Tibial nerve (tissue), 4 donors: Measurements from ENCODE around the gene UBASH3A. TPM values are rescaled to one million over a fixed set of nuclear protein-coding genes. Genes with fewer than 3 reads are reported as not detected.

Experiments
- DNase-seq, 2 donors: peaks; one replicate each; pipeline ENCODE4 v3.0.0-alpha.2; 2019; ENCODE audit warnings: low spot score in 2 of 2
- H3K27ac ChIP-seq, 4 donors: fragments of 200-600 bp; sonication (generic) in 3 of 4; one replicate each; pipeline ENCODE4 v1.5.1; 2017 to 2019; ENCODE audit warnings: mild to moderate bottlenecking in 1 of 4
- H3K27me3 ChIP-seq, 2 donors: fragments of 200-600 bp; sonication (generic) in 1 of 2; one replicate each; pipeline versions ENCODE4 v1.5.1 to v1.6.0; 2017 to 2019
- H3K36me3 ChIP-seq, 3 donors: fragments of 200-600 bp; sonication (generic); one replicate each; pipeline ENCODE4 v1.5.1; 2018 to 2019
- H3K4me1 ChIP-seq, 4 donors: fragments of 200-600 bp; sonication (generic) in 3 of 4; one replicate each; pipeline ENCODE4 v1.5.1; 2017 to 2019
- H3K4me3 ChIP-seq, 4 donors: fragments of 200-600 bp; sonication (generic) in 3 of 4; one replicate each; pipeline ENCODE4 v1.5.1; 2017 to 2019; ENCODE audit warnings: mild to moderate bottlenecking in 1 of 4, moderate library complexity in 1 of 4
- H3K9me3 ChIP-seq, 4 donors: fragments of 200-600 bp; sonication (generic) in 3 of 4; one replicate each; pipeline ENCODE4 v1.5.1; 2017 to 2019
- EP300 ChIP-seq, 2 donors: sonication (generic); formaldehyde crosslinking; IDR thresholded peaks; one replicate each; pipeline ENCODE4 v1.6.1; 2017; ENCODE audit warnings: antibody characterized with exemption in 2 of 2, mild to moderate bottlenecking in 1 of 2
- POLR2A ChIP-seq, 2 donors: fragments of 450-650 bp; IDR thresholded peaks; one replicate each; pipeline ENCODE4 v1.6.1; 2017; ENCODE audit warnings: antibody characterized with exemption in 2 of 2, mild to moderate bottlenecking in 2 of 2, moderate library complexity in 2 of 2
- WGBS, 2 donors: methylation state at CpG; one replicate each; pipeline ENCODE4 v1.1.5; 2018; 5-methylcytosine and 5-hydroxymethylcytosine counted together
- total RNA-seq, 4 donors: library from RNA; depleted of rRNA; stranded (reverse); fragments of >200 nt; gene quantifications; one replicate each; pipeline ENCODE4 v1.1.0, GENCODE V29; 2016
- TF ChIP-seq, protein P1 (sequence below), 5 experiments: fragments of 200-600 bp in 3 of 5; fragments of 450-650 bp in 2 of 5; sonication (generic) in 3 of 5; IDR thresholded peaks; one replicate each; pipeline ENCODE4 v1.5.1; 2016 to 2019; ENCODE audit warnings: antibody characterized with exemption in 5 of 5, mild to moderate bottlenecking in 3 of 5, moderate library complexity in 2 of 5

The UBASH3A gene
- total RNA-seq, 4 donors from 2014 or later = 0.59 to 5.9 (median 0.90) TPM; not detected in 1

DNA sequence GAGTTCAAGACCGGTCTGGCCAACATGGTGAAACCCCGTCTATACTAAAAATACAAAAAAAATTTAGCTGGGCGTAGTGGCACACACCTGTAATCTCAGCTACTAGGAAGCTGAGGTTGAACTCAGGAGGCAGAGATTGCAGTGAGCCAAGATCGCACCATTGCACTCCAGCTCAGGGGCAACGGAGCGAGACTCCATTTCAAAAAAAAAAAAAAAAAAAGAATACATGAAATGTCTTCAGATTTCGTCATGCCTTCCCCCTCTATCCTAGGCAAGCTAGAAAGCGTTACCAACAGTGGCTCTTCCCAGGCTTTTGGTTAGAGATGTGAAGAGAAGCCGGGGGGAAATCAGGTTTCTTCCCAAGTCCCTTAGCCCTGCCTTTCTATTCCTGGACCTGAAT, 41.0 kb upstream of the UBASH3A start:
- Histone ChIP-seq H3K4me1 (no peaks in the 10 kb centered on the region), H3K4me3 (no peak overlapping the region), H3K27me3 (peaks cover 0 to 7% of the 10 kb centered on the region in 2 donors), H3K36me3 (no peaks in the 10 kb centered on the region), H3K27ac (no peak overlapping the region), H3K9me3 (peaks cover 0 to 15% (median 0%) of the 10 kb centered on the region in 4 donors)
- 73 to 75% methylated on average over 9 of the region's 9 CpGs for WGBS, 2 donors
- no peak for DNase-seq
- TF ChIP-seq EP300 (IDR thresholded peaks at IDR 0.05) = no peak
- TF ChIP-seq POLR2A (IDR thresholded peaks at IDR 0.05) = no peak
- TF ChIP-seq, protein P1, sequence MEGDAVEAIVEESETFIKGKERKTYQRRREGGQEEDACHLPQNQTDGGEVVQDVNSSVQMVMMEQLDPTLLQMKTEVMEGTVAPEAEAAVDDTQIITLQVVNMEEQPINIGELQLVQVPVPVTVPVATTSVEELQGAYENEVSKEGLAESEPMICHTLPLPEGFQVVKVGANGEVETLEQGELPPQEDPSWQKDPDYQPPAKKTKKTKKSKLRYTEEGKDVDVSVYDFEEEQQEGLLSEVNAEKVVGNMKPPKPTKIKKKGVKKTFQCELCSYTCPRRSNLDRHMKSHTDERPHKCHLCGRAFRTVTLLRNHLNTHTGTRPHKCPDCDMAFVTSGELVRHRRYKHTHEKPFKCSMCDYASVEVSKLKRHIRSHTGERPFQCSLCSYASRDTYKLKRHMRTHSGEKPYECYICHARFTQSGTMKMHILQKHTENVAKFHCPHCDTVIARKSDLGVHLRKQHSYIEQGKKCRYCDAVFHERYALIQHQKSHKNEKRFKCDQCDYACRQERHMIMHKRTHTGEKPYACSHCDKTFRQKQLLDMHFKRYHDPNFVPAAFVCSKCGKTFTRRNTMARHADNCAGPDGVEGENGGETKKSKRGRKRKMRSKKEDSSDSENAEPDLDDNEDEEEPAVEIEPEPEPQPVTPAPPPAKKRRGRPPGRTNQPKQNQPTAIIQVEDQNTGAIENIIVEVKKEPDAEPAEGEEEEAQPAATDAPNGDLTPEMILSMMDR (IDR thresholded peaks at IDR 0.05) = no peak

- H3K36me3 ChIP-seq = no peaks in the 10 kb centered on the region
- TF ChIP-seq POLR2A (IDR thresholded peaks at IDR 0.05) (no peak), EP300 (IDR thresholded peaks at IDR 0.05) (no peak)
- TF ChIP-seq, protein P1 (IDR thresholded peaks at IDR 0.05) = no peak
- H3K4me1 ChIP-seq = no peaks in the 10 kb centered on the region
- H3K9me3 ChIP-seq = peaks cover 0 to 9% (median 0%) of the 10 kb centered on the region in 4 donors
- no peak overlapping the region for H3K4me3 ChIP-seq
- peaks cover 0 to 7% of the 10 kb centered on the region in 2 donors for H3K27me3 ChIP-seq
- no peak overlapping the region for H3K27ac ChIP-seq
- 74 to 76% methylated on average over 8 of the region's 8 CpGs for WGBS, 2 donors
- no peak for DNase-seq
Observed at GRCh38 chr21:42363312-42363711, 40.4 kb upstream of the UBASH3A start.

DNA sequence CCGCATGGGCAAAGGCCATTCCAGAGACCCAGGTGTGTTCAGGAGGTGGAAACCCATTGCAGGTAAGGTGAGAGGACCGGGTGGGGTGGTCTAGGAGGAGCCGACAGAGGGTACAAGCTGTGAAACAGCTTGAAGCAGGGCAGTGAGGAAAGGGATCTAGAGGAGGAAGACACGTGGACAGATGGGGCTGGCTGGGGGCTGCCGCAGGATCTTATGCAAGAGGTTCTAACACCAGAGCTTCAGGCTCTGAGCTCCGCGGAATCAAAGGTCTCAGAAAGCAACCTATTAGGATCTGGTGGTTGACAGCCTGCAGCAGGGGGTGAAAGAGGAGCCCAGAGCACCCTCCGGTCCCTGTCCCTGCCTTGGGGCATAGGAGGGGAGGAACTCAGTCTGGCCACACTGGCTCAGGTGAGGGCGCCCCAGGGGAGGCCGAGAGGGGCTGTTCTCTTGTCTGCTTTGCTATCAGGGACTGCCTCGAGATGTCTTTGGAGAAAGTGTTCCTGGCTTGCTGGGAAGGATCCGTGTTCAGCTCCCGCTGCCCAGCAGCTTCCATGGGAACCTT, 39.3 kb upstream of the UBASH3A start:
- H3K4me1 ChIP-seq = no peaks in the 10 kb centered on the region
- peaks cover 0 to 7% of the 10 kb centered on the region in 2 donors for H3K27me3 ChIP-seq
- no peaks in the 10 kb centered on the region for H3K36me3 ChIP-seq
- no peak for DNase-seq
- no peak for TF ChIP-seq EP300 (IDR thresholded peaks at IDR 0.05)
- TF ChIP-seq POLR2A (IDR thresholded peaks at IDR 0.05) = no peak
- TF ChIP-seq, protein P1 (IDR thresholded peaks at IDR 0.05) = no peak
- H3K27ac ChIP-seq = no peak overlapping the region
- H3K9me3 ChIP-seq = peaks cover 0 to 8% (median 0%) of the 10 kb centered on the region in 4 donors
- H3K4me3 ChIP-seq = no peak overlapping the region
- 75 to 79% methylated on average over 10 to 13 of the region's 13 CpGs for WGBS, 2 donors

GRCh38 chr21:42365770-42366169, 37.9 kb upstream of the UBASH3A start:
- WGBS, 2 donors = 76 to 82% methylated on average over 6 of the region's 6 CpGs
- Histone ChIP-seq H3K4me3 (no peak overlapping the region), H3K36me3 (no peaks in the 10 kb centered on the region), H3K27me3 (peaks cover 0 to 7% of the 10 kb centered on the region in 2 donors), H3K27ac (no peak overlapping the region), H3K4me1 (no peaks in the 10 kb centered on the region), H3K9me3 (no peaks in the 10 kb centered on the region)
- TF ChIP-seq, protein P1 (IDR thresholded peaks at IDR 0.05) = no peak
- TF ChIP-seq EP300 (IDR thresholded peaks at IDR 0.05) (no peak), POLR2A (IDR thresholded peaks at IDR 0.05) (no peak)
- DNase-seq = no peak

GRCh38 chr21:42366292-42367010, 37.3 kb upstream of the UBASH3A start, which contains the start of gene TFF1:
TSS of gene TFF1 (minus strand) at chr21:42366535. CDS start at chr21:42366495, 40 bp downstream.
- WGBS, 2 donors = 81% methylated on average over 19 of the region's 19 CpGs
- H3K4me3 ChIP-seq = no peak within 1 kb of the TSS
- H3K9me3 ChIP-seq = no peaks in the 10 kb centered on the region
- TF ChIP-seq EP300 (IDR thresholded peaks at IDR 0.05) (no peak), POLR2A (IDR thresholded peaks at IDR 0.05) (no peak)
- TF ChIP-seq, protein P1 (IDR thresholded peaks at IDR 0.05) = no peak
- no peak for DNase-seq
- H3K36me3 ChIP-seq = no peaks in the 10 kb centered on the region
- no peak within 1 kb of the TSS for H3K27ac ChIP-seq
- H3K27me3 ChIP-seq = peaks cover 0 to 7% of the 10 kb centered on the region in 2 donors
- H3K4me1 ChIP-seq = no peaks in the 10 kb centered on the region
